Activated naive CD8-positive, alpha-beta T cell treated with anti-CD3 and anti-CD28 coated beads, Interleukin-2, amount 50 U/mL, for 24 hours (primary cell): ENCODE results near the gene STUB1.

Source experiments
- ATAC-seq: fragments of 150-1000 bp; cut with Tn5 transposase; one replicate; pipeline ENCODE4 v1.10.0; 2021
- DNase-seq: peaks from one replicate; pipeline ENCODE4 v3.0.0; 2021
- H3K27ac Mint-ChIP-seq: one replicate; pipeline ENCODE4 v1.8.0; 2021; ENCODE audit warnings: mild to moderate bottlenecking, mixed read lengths
- H3K27me3 Mint-ChIP-seq: one replicate; pipeline ENCODE4 v1.8.0; 2021; ENCODE audit warnings: mixed read lengths
- H3K36me3 Mint-ChIP-seq: one replicate; pipeline ENCODE4 v1.8.0; 2021; ENCODE audit warnings: low read depth, mixed read lengths
- H3K4me1 Mint-ChIP-seq: one replicate; pipeline ENCODE4 v1.8.0; 2021; ENCODE audit warnings: mixed read lengths
- H3K4me3 Mint-ChIP-seq: one replicate; pipeline ENCODE4 v1.8.0; 2021; ENCODE audit warnings: mild to moderate bottlenecking, moderate library complexity, mixed read lengths
- H3K9me3 Mint-ChIP-seq: one replicate; pipeline ENCODE4 v1.8.0; 2021; ENCODE audit warnings: mixed read lengths

Gene STUB1

GRCh38 chr16:667780-668518, 12.3 kb upstream of the STUB1 start, which contains the start of gene RHOT2:
Gene RHOT2, plus strand, starts transcription at chr16:668132. Its CDS starts 68 bp downstream, at chr16:668200.
- ATAC-seq (peak; percentile 96), DNase-seq (peak; percentile 96)
- Mint-ChIP-seq H3K9me3 (no peaks in the 10 kb centered on the region), H3K4me1 (peaks cover 6% of the 10 kb centered on the region), H3K27me3 (no peaks in the 10 kb centered on the region), H3K36me3 (peaks cover 5% of the 10 kb centered on the region), H3K4me3 (peak within 1 kb of the TSS; percentile 76), H3K27ac (peak within 1 kb of the TSS; percentile 86)

DNA sequence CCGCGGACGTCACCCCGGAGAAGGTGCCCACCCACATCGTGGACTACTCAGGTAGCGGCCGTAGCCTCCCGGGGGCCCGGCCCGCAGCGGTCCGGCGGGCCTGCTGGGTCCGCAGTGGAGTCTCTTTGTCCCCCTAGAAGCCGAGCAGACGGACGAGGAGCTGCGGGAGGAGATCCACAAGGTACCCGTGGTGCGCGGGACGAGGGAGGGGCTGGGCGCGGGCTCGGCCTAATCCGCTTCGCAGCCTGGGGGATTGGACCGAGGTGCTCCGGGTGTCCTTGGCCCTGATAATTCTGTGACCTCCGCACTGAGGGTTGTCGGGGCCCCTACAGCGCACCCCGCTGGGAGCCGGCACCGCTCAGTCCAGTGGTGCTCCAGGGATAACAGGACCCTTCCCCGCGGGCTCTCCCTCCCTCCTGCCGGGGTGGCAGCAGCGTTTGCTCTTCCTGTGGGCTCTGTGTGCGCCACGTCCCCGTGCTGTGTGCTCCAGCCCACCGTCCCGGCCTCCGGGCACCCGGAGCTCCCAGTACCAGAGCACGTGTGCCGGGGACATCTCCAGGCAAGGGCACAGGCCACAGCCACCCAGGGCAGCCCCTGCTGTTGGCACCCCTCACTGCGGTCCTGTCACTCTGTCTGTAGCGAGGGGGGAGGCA, 11.6 kb upstream of the STUB1 start:
- H3K27me3 Mint-ChIP-seq: no peaks in the 10 kb centered on the region
- peaks cover 5% of the 10 kb centered on the region for H3K36me3 Mint-ChIP-seq
- H3K4me1 Mint-ChIP-seq: peaks cover 6% of the 10 kb centered on the region
- H3K9me3 Mint-ChIP-seq: no peaks in the 10 kb centered on the region
- no peak for ATAC-seq
- H3K27ac Mint-ChIP-seq: peak overlapping the region; percentile 67
- no peak for DNase-seq
- peak overlapping the region; percentile 76 for H3K4me3 Mint-ChIP-seq

GRCh38 chr16:669666-670065, 10.5 kb upstream of the STUB1 start:
- ATAC-seq (no peak), DNase-seq (no peak)
- peaks cover 6% of the 10 kb centered on the region for H3K4me1 Mint-ChIP-seq
- no peaks in the 10 kb centered on the region for H3K9me3 Mint-ChIP-seq
- peaks cover 5% of the 10 kb centered on the region for H3K36me3 Mint-ChIP-seq
- no peak overlapping the region for H3K27ac Mint-ChIP-seq
- peak overlapping the region; percentile 76 for H3K4me3 Mint-ChIP-seq
- no peaks in the 10 kb centered on the region for H3K27me3 Mint-ChIP-seq

DNA sequence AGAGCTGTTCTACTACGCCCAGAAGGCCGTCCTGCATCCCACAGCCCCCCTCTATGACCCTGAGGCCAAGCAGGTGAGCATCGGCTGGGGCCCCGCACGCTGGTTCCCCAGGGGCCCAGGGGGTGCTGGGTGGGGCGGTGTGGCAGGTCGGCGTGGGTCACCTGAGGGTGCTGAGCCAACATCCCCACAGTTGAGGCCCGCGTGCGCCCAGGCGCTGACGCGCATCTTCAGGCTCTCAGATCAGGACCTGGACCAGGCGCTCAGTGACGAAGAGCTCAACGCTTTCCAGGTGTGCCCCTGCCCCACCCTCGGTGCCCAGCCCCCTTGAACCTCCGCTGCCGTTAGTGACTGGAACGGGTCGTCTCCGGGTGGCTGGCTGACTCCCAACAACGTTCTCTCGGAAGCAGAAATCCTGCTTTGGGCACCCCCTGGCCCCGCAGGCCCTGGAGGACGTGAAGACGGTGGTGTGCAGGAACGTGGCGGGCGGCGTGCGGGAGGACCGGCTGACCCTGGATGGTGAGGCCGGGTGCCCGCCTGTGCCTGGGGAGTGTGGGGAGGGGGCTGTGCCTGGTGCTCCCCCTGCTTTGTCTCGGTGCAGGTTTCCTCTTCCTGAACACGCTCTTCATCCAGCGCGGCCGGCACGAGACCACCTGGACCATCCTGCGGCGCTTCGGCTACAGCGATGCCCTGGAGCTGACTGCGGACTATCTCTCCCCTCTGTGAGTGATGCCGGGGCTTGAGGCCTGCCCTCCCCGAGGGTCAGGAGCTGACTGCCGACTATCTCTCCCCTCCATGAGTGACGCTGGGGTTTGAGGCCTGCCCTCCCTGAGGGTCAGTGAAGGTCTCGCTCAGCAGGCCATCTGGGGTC, 9.5 kb upstream of the STUB1 start:
- ATAC-seq: no peak
- no peak overlapping the region for H3K4me3 Mint-ChIP-seq
- peaks cover 6% of the 10 kb centered on the region for H3K4me1 Mint-ChIP-seq
- peaks cover 5% of the 10 kb centered on the region for H3K36me3 Mint-ChIP-seq
- no peak for DNase-seq
- no peak overlapping the region for H3K27ac Mint-ChIP-seq
- H3K27me3 Mint-ChIP-seq: no peaks in the 10 kb centered on the region
- no peaks in the 10 kb centered on the region for H3K9me3 Mint-ChIP-seq

GRCh38 chr16:671353-672131, 8.7 kb upstream of the STUB1 start:
- Mint-ChIP-seq H3K27me3 (peaks cover 1% of the 10 kb centered on the region), H3K4me3 (no peak overlapping the region), H3K27ac (no peak overlapping the region), H3K4me1 (peaks cover 6% of the 10 kb centered on the region), H3K9me3 (no peaks in the 10 kb centered on the region), H3K36me3 (peaks cover 5% of the 10 kb centered on the region)
- DNase-seq (no peak), ATAC-seq (no peak)

DNA sequence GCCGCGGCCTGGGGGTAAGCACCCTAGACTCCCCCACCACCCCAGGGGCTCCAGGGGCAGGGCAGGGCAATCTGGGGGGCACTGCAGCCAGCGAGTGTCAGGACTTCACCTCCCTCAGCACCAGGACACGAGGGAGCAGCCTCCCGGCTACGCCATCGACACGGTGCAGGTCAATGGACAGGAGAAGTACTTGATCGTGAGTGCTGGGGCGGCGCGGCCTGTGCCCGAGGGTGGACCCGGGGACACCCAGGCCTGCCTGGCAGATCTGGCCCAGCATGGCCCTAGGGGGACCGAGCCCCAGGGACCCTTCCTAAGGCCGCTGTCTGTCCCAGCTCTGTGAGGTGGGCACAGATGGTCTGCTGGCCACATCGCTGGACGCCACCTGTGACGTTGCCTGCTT, 7.8 kb upstream of the STUB1 start:
- Mint-ChIP-seq H3K4me1 (peaks cover 6% of the 10 kb centered on the region), H3K9me3 (no peaks in the 10 kb centered on the region), H3K27me3 (peaks cover 5% of the 10 kb centered on the region), H3K36me3 (peaks cover 5% of the 10 kb centered on the region), H3K27ac (no peak overlapping the region), H3K4me3 (no peak overlapping the region)
- DNase-seq (no peak), ATAC-seq (no peak)

GRCh38 chr16:672851-673250, 7.4 kb upstream of the STUB1 start:
- H3K27ac Mint-ChIP-seq: no peak overlapping the region
- H3K4me1 Mint-ChIP-seq: peaks cover 2% of the 10 kb centered on the region
- no peaks in the 10 kb centered on the region for H3K9me3 Mint-ChIP-seq
- no peak for DNase-seq
- peaks cover 5% of the 10 kb centered on the region for H3K27me3 Mint-ChIP-seq
- H3K36me3 Mint-ChIP-seq: peaks cover 5% of the 10 kb centered on the region
- H3K4me3 Mint-ChIP-seq: no peak overlapping the region
- no peak for ATAC-seq

GRCh38 chr16:673399-673991, 6.7 kb upstream of the STUB1 start:
- Mint-ChIP-seq H3K4me1 (peaks cover 2% of the 10 kb centered on the region), H3K9me3 (no peaks in the 10 kb centered on the region), H3K27me3 (peaks cover 5% of the 10 kb centered on the region), H3K36me3 (peaks cover 5% of the 10 kb centered on the region), H3K4me3 (no peak overlapping the region), H3K27ac (no peak overlapping the region)
- ATAC-seq: no peak
- DNase-seq: no peak

DNA sequence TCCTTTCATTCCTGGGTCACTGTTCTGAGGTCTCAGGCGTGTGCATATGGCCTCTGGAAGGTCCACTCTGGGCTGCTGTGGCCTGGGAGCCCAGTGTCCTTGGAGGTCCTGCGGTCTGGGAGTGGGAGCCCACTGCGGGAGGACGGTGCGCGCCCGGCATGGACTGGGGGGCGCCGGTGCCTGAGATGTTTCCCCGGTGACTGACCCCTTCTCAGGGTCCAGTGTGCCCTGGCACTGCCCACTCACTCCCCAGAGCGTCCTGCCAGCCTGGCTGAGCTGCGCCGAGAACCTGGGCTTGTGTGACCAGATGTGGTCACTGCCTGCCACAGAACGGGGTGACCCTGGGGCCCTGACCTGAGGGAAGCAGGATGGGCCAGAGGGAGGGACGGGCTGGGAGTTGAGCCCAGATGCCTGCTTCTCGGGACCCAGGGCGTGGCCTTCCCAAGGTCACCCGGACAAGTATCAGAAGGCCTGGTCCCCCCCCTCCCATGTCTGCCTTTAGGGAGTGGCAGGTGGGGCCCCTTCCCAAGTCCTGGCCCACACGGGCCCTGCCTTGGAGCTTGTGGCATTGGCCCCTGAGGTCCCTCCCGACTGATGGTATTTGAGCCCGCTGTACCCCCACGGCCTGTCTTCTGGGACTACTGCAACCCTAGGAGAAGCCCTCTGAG, 5.9 kb upstream of the STUB1 start:
- DNase-seq: no peak
- Mint-ChIP-seq H3K4me1 (peaks cover 2% of the 10 kb centered on the region), H3K4me3 (no peak overlapping the region), H3K27ac (no peak overlapping the region), H3K36me3 (peaks cover 4% of the 10 kb centered on the region), H3K27me3 (peaks cover 5% of the 10 kb centered on the region), H3K9me3 (no peaks in the 10 kb centered on the region)
- ATAC-seq: no peak

DNA sequence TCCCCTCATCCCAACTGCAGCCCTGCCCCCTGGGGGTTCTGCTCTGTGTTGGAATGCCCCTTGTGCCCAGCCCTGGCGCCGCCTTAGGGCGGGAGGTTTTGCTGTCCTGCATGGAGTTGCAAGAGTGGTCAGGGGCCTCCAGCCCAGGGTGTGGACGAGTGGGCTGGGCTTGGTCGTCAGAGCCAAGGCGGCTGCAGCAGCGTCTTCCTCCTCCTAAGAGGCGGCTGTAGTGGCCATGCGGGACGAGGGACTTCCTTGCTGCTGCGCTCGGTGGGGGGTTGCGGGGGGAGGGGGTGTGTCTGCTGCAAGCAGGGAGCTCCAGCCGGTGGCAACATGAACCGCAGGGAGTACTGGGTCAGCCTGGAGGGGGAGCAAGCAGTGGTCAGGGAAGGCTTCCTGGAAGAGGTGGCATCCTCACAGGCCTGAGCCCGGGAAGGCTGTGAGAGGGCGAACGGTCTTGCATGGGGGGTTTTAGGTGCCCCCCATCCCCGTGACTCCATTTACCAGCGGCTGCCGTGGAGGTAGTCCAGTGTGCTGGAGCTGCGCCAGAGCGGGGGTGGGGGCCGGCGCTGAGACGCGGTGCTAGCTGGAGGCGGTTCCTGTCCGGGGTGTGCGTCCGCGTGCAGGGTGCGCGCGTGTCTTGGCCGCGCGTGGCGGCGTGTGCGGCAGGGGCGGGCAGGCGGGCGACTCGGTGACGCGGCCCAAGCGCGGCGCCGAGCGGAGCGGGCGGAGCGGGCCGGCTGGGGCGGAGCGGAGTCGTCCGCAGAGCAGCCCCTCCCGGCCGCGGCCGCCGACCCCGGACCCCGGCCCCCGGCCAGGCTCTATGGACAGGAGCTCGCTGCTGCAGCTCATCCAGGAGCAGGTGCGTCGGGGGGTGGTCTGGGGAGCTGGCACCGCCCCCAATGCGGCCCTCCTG, 5.0 kb upstream of the STUB1 start, which contains the start of gene RHBDL1:
TSS of gene RHBDL1 (plus strand) at position 704 of the 916 bp plus-strand sequence. CDS start at position 824, 120 bp downstream.
- Mint-ChIP-seq H3K4me1 (peaks cover 6% of the 10 kb centered on the region), H3K27ac (no peak within 1 kb of the TSS), H3K9me3 (no peaks in the 10 kb centered on the region), H3K4me3 (no peak within 1 kb of the TSS), H3K36me3 (peaks cover 3% of the 10 kb centered on the region), H3K27me3 (peaks cover 5% of the 10 kb centered on the region)
- no peak for ATAC-seq
- peak; percentile 22 for DNase-seq

- peaks cover 8% of the 10 kb centered on the region for H3K4me1 Mint-ChIP-seq
Measured at GRCh38 chr16:675884-676564, 4.2 kb upstream of the STUB1 start.

DNA sequence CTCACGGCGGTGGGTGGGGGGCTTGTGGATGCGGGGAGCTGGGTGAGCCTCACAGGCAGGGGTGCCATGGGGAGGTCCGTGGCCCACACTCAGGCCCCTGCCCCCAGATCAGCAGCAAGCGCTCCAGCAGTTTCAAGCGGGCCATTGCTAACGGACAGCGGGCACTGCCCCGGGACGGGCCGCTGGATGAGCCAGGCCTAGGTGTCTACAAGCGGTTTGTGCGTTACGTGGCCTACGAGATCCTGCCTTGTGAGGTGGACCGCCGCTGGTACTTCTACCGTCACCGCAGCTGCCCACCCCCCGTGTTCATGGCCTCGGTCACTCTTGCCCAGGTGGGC, 3.7 kb upstream of the STUB1 start:
- H3K9me3 Mint-ChIP-seq: no peaks in the 10 kb centered on the region
- H3K27me3 Mint-ChIP-seq: peaks cover 5% of the 10 kb centered on the region
- DNase-seq (no peak), ATAC-seq (no peak)
- peaks cover 13% of the 10 kb centered on the region for H3K4me1 Mint-ChIP-seq
- no peak overlapping the region for H3K4me3 Mint-ChIP-seq
- peaks cover 5% of the 10 kb centered on the region for H3K36me3 Mint-ChIP-seq
- H3K27ac Mint-ChIP-seq: no peak overlapping the region

More at GRCh38 chr16:675884-676564, 4.2 kb upstream of the STUB1 start:
- peaks cover 5% of the 10 kb centered on the region for H3K27me3 Mint-ChIP-seq
- no peak overlapping the region for H3K27ac Mint-ChIP-seq
- no peak for DNase-seq
- ATAC-seq: no peak
- H3K36me3 Mint-ChIP-seq: peaks cover 3% of the 10 kb centered on the region
- H3K9me3 Mint-ChIP-seq: no peaks in the 10 kb centered on the region
- no peak overlapping the region for H3K4me3 Mint-ChIP-seq
